HEK293 (cell line): ENCODE measurements around the gene ACVR1.
"Not testable (repeated sequence)": the region's sequence is repeated elsewhere in the genome, so short reads cannot be mapped to it uniquely, and the experiment has no call there.

Experiments used
- CTCF ChIA-PET: fragments of 350-600 bp; formaldehyde crosslinking; extraction: SDS; loops from one replicate; lab custom pipeline; 2021; ENCODE audit warnings: antibody characterized with exemption; lab: Yijun Ruan, JAX
- POLR2A ChIA-PET: fragments of 300-600 bp; formaldehyde crosslinking; extraction: SDS; loops from one replicate; lab custom pipeline; 2020; ENCODE audit warnings: antibody characterized with exemption, inconsistent platforms; lab: Yijun Ruan, JAX
- H3K27ac ChIP-seq: fragments of 200-500 bp; sonication (Bioruptor generic); 2 replicates; pipeline ENCODE4 v1.5.1; 2014; ENCODE audit warnings: low read depth, low read length, control low read depth, inconsistent platforms; ENCODE audit errors: extremely low read depth
- H3K36me3 ChIP-seq, 2 experiments: fragments of 200-500 bp in 1 of 2; sonication (Bioruptor generic) in 1 of 2; 1 replicate in 1 of 2; 2 replicates in 1 of 2; pipeline ENCODE4 v1.5.1; 2014 to 2017; ENCODE audit warnings: inconsistent platforms in 2 of 2, low read length in 2 of 2; ENCODE audit not compliant: control insufficient read depth in 2 of 2, insufficient read depth in 1 of 2
- H3K4me1 ChIP-seq: fragments of 200-500 bp; sonication (Bioruptor generic); 2 replicates; pipeline ENCODE4 v1.5.1; 2014; ENCODE audit warnings: mild to moderate bottlenecking, low read length, inconsistent platforms; ENCODE audit not compliant: control insufficient read depth, insufficient read depth
- H3K4me3 ChIP-seq: 2 replicates; pipeline ENCODE4 v1.5.1; 2011; ENCODE audit warnings: low read depth, mild to moderate bottlenecking, control low read depth, low read length, moderate library complexity
- H3K9me3 ChIP-seq: fragments of 200-500 bp; sonication (Bioruptor generic); 2 replicates; pipeline ENCODE4 v1.5.1; 2014; ENCODE audit warnings: low read depth, low read length, inconsistent platforms; ENCODE audit not compliant: control insufficient read depth, insufficient read depth
- BCL11A ChIP-seq: fragments of 450-650 bp; formaldehyde crosslinking; IDR thresholded peaks from 2 replicates; pipeline ENCODE4 v1.5.1; 2016; ENCODE audit warnings: low read depth, missing biosample characterization, missing genetic modification characterization
- FEZF1 ChIP-seq: fragments of 450-650 bp; formaldehyde crosslinking; IDR thresholded peaks from 2 replicates; pipeline ENCODE4 v1.5.1; 2016; ENCODE audit warnings: missing biosample characterization, missing genetic modification characterization
- PRDM6 ChIP-seq: fragments of 450-650 bp; formaldehyde crosslinking; IDR thresholded peaks from 2 replicates; pipeline ENCODE4 v1.5.1; 2017; ENCODE audit warnings: missing biosample characterization, missing genetic modification characterization
- SETDB1 ChIP-seq: IDR thresholded peaks from one replicate; pipeline ENCODE4 v1.6.1; 2017; ENCODE audit warnings: mild to moderate bottlenecking, low read length, moderate library complexity, mixed read lengths; ENCODE audit not compliant: insufficient read length
- SP7 ChIP-seq: fragments of 450-650 bp; formaldehyde crosslinking; IDR thresholded peaks from 2 replicates; pipeline ENCODE4 v1.5.1; 2016; ENCODE audit warnings: missing biosample characterization, missing genetic modification characterization
- TRIM28 ChIP-seq: IDR thresholded peaks from 2 replicates; pipeline ENCODE4 v1.6.1; 2011; ENCODE audit warnings: low read length, control low read depth, borderline replicate concordance
- WT1 ChIP-seq: fragments of 450-650 bp; formaldehyde crosslinking; IDR thresholded peaks from 2 replicates; pipeline ENCODE4 v1.5.1; 2016; ENCODE audit warnings: missing biosample characterization, missing genetic modification characterization
- ZBTB21 ChIP-seq: fragments of 450-650 bp; formaldehyde crosslinking; IDR thresholded peaks from 2 replicates; pipeline ENCODE4 v1.5.1; 2017; ENCODE audit warnings: missing biosample characterization, missing genetic modification characterization
- ZNF239 ChIP-seq: fragments of 450-650 bp; formaldehyde crosslinking; IDR thresholded peaks from 2 replicates; pipeline ENCODE4 v1.5.1; 2016; ENCODE audit warnings: missing biosample characterization, missing genetic modification characterization
- ZNF274 ChIP-seq, 2 experiments: fragments of 200-500 bp in 1 of 2; fragments of 450-650 bp in 1 of 2; sonication (Bioruptor generic) in 1 of 2; formaldehyde crosslinking in 1 of 2; IDR thresholded peaks; 2 replicates each; pipeline versions ENCODE4 v1.5.1 to v1.6.1; 2014 to 2016; ENCODE audit warnings: borderline replicate concordance in 1 of 2, inconsistent platforms in 1 of 2, low read length in 1 of 2, missing biosample characterization in 1 of 2, missing genetic modification characterization in 1 of 2
- ZNF416 ChIP-seq: fragments of 450-650 bp; formaldehyde crosslinking; IDR thresholded peaks from 2 replicates; pipeline ENCODE4 v1.5.1; 2016; ENCODE audit warnings: missing biosample characterization, missing genetic modification characterization
- ZNF423 ChIP-seq: fragments of 450-650 bp; formaldehyde crosslinking; IDR thresholded peaks from 2 replicates; pipeline ENCODE4 v1.5.1; 2016; ENCODE audit warnings: missing biosample characterization, missing genetic modification characterization
- ZNF510 ChIP-seq: fragments of 450-650 bp; formaldehyde crosslinking; IDR thresholded peaks from 2 replicates; pipeline ENCODE4 v1.5.1; 2018; ENCODE audit warnings: mild to moderate bottlenecking, missing genetic modification characterization, missing biosample characterization; ENCODE audit not compliant: insufficient replicate concordance
- ZNF585B ChIP-seq: fragments of 450-650 bp; formaldehyde crosslinking; IDR thresholded peaks from 2 replicates; pipeline ENCODE4 v1.5.1; 2016; ENCODE audit warnings: missing biosample characterization, missing genetic modification characterization
- ZNF621 ChIP-seq: fragments of 450-650 bp; formaldehyde crosslinking; IDR thresholded peaks from 2 replicates; pipeline ENCODE4 v1.5.1; 2017; ENCODE audit warnings: missing biosample characterization, missing genetic modification characterization
- ZNF629 ChIP-seq: fragments of 450-650 bp; formaldehyde crosslinking; IDR thresholded peaks from 2 replicates; pipeline ENCODE4 v1.5.1; 2017; ENCODE audit warnings: missing biosample characterization, missing genetic modification characterization
- ZNF837 ChIP-seq: fragments of 450-650 bp; formaldehyde crosslinking; IDR thresholded peaks from 2 replicates; pipeline ENCODE4 v1.5.1; 2016; ENCODE audit warnings: missing biosample characterization, missing genetic modification characterization
- ZSCAN30 ChIP-seq: fragments of 450-650 bp; IDR thresholded peaks from 2 replicates; pipeline ENCODE4 v1.5.1; 2018; ENCODE audit warnings: missing biosample characterization, mild to moderate bottlenecking, missing genetic modification characterization, moderate library complexity
- TF ChIP-seq, protein P1 (sequence below): fragments of 450-650 bp; formaldehyde crosslinking; IDR thresholded peaks from 2 replicates; pipeline ENCODE4 v1.5.1; 2016; ENCODE audit warnings: missing biosample characterization, missing genetic modification characterization

The ACVR1 gene

GRCh38 chr2:157722580-157723234 lies 153.4 kb downstream of the ACVR1 start:
- CTCF ChIA-PET, result no interaction called here

DNA sequence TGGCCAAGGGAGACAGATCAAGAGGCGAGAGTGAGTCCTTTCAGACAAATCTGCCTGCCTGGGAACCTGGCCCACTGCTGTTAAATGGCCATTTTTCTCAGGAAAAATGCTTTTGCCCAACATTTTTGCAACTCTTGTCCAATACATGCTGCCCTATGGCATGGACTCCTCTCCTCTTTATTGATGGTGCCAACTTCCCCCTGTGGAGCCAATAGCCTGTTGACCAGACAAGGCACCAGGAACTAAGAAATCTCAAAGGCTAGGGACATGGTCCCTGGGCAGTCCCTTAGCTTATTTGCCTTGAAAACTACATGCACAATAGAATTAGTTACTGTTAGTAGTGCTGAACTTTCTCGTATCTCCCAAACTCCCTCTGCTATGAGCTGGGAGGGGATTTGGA lies 155.6 kb downstream of the ACVR1 start:
- TF ChIP-seq ZNF239 (tag by site-specific recombination), result no peak
- TF ChIP-seq ZSCAN30 (tag by site-specific recombination), result no peak
- TF ChIP-seq ZNF837 (tag by site-specific recombination), result no peak
- no peak overlapping the region for H3K4me3 ChIP-seq
- ChIA-PET CTCF (no interaction called here), POLR2A (no interaction called here)
- H3K9me3 ChIP-seq, result no peaks in the 10 kb centered on the region
- H3K27ac ChIP-seq, result no peak overlapping the region
- peaks cover 0 to 4% of the 10 kb centered on the region in 2 experiments; a peak in 1 of 3 replicates for H3K36me3 ChIP-seq
- H3K4me1 ChIP-seq, result no peaks in the 10 kb centered on the region

More at GRCh38 chr2:157722580-157723234, 153.4 kb downstream of the ACVR1 start:
- Histone ChIP-seq H3K4me1 (no peaks in the 10 kb centered on the region), H3K36me3 (no peaks in the 10 kb centered on the region), H3K27ac (no peak overlapping the region), H3K9me3 (no peaks in the 10 kb centered on the region), H3K4me3 (no peak overlapping the region)
- TF ChIP-seq ZNF416 (tag by site-specific recombination) (no peak), TRIM28 (0 out of 2 replicates have a peak, but pooled peaks have one; percentile 53), SETDB1 (peak; percentile 96)
- TF ChIP-seq, protein P1, sequence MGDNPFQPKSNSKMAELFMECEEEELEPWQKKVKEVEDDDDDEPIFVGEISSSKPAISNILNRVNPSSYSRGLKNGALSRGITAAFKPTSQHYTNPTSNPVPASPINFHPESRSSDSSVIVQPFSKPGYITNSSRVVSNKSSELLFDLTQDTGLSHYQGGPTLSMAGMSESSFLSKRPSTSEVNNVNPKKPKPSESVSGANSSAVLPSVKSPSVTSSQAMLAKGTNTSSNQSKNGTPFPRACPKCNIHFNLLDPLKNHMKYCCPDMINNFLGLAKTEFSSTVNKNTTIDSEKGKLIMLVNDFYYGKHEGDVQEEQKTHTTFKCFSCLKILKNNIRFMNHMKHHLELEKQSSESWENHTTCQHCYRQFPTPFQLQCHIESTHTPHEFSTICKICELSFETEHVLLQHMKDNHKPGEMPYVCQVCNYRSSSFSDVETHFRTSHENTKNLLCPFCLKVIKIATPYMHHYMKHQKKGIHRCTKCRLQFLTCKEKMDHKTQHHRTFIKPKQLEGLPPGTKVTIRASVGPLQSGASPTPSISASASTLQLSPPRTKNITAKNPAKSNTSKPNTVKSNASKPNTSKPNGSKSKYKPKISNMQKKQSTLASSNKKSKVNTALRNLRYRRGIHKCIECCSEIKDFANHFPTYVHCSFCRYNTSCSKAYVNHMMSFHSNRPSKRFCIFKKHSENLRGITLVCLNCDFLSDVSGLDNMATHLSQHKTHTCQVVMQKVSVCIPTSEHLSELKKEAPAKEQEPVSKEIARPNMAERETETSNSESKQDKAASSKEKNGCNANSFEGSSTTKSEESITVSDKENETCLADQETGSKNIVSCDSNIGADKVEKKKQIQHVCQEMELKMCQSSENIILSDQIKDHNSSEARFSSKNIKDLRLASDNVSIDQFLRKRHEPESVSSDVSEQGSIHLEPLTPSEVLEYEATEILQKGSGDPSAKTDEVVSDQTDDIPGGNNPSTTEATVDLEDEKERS (tag by site-specific recombination), result peak; percentile 83
- POLR2A ChIA-PET, result no interaction called here

DNA sequence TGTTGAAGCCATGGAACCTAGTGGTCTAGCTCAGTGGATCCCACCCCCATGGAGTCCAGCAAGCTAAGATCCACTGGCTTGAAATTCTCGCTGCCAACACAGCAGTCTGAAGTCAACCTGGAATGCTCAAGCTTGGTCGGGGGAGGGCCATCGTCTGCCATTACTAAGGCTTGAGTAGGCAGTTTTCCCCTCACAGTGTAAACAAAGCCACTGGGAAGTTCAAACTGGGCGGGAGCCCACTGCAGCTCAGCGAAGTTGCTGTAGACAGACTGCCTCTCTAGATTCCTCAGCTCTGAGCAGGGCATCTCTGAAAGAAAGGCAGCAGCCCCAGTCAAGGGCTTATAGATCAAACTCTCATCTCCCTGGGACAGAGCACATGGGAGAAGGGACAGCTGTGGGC lies 171.5 kb downstream of the ACVR1 start:
- H3K4me1 ChIP-seq, POLR2A ChIA-PET, H3K27ac ChIP-seq, H3K4me3 ChIP-seq, H3K36me3 ChIP-seq, H3K9me3 ChIP-seq: not testable (repeated sequence)
- CTCF ChIA-PET, result interaction anchor here (0.5 kb wide), 1 partner anchor 9 kb away, joined by 3 read pairs; no protein-coding TSS in a partner anchor

GRCh38 chr2:157704148-157704547 lies 172.0 kb downstream of the ACVR1 start:
- CTCF ChIA-PET, H3K27ac ChIP-seq, POLR2A ChIA-PET, H3K4me3 ChIP-seq, H3K36me3 ChIP-seq, H3K4me1 ChIP-seq, H3K9me3 ChIP-seq: not testable (repeated sequence)

- Histone ChIP-seq H3K27ac (no peak overlapping the region), H3K4me3 (no peak overlapping the region), H3K36me3 (no peaks in the 10 kb centered on the region), H3K9me3 (no peaks in the 10 kb centered on the region), H3K4me1 (no peaks in the 10 kb centered on the region)
- POLR2A ChIA-PET, result interaction anchor here (0.6 kb wide), 2 partner anchors 168 to 925 kb away, joined by 3 to 7 read pairs; no protein-coding TSS in a partner anchor
- CTCF ChIA-PET, result no interaction called here
- no peak for TF ChIP-seq ZNF621 (tag by site-specific recombination)
- no peak for TF ChIP-seq ZNF423 (tag by site-specific recombination)
- no peak for TF ChIP-seq ZNF510 (tag by site-specific recombination)
- TF ChIP-seq FEZF1 (tag by site-specific recombination), result no peak
- TF ChIP-seq PRDM6 (tag by site-specific recombination), result no peak
- no peak for TF ChIP-seq BCL11A (tag by site-specific recombination)
- TF ChIP-seq ZNF629 (tag by site-specific recombination), result no peak
- TF ChIP-seq SP7 (tag by site-specific recombination), result no peak
- no peak for TF ChIP-seq ZBTB21 (tag by site-specific recombination)
- TF ChIP-seq WT1 (tag by site-specific recombination), result no peak
- TF ChIP-seq ZNF585B, result no peak
- no peak for TF ChIP-seq ZNF274 (IDR thresholded peaks at IDR 0.05; ENCODE audit: low read length)
- no peak for TF ChIP-seq ZNF274 (tag by site-specific recombination; IDR thresholded peaks at IDR 0.05; ENCODE audit: borderline replicate concordance)
These were observed 176.3 kb downstream of the ACVR1 start for GRCh38 chr2:157699806-157700205.
